HG02870 (cell line): ENCODE data around the gene SRSF1.
"Not testable (repeated sequence)": the region's sequence is repeated elsewhere in the genome, so short reads cannot be mapped to it uniquely, and the experiment has no call there.

ENCODE experiments used
- ATAC-seq: cut with Tn5 transposase; IDR thresholded peaks from one replicate; pipeline ENCODE4 v1.9.1; 2021; ENCODE audit warnings: mild to moderate bottlenecking, moderate library complexity; ENCODE audit not compliant: unreplicated experiment

The SRSF1 gene, protein sequence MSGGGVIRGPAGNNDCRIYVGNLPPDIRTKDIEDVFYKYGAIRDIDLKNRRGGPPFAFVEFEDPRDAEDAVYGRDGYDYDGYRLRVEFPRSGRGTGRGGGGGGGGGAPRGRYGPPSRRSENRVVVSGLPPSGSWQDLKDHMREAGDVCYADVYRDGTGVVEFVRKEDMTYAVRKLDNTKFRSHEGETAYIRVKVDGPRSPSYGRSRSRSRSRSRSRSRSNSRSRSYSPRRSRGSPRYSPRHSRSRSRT

DNA sequence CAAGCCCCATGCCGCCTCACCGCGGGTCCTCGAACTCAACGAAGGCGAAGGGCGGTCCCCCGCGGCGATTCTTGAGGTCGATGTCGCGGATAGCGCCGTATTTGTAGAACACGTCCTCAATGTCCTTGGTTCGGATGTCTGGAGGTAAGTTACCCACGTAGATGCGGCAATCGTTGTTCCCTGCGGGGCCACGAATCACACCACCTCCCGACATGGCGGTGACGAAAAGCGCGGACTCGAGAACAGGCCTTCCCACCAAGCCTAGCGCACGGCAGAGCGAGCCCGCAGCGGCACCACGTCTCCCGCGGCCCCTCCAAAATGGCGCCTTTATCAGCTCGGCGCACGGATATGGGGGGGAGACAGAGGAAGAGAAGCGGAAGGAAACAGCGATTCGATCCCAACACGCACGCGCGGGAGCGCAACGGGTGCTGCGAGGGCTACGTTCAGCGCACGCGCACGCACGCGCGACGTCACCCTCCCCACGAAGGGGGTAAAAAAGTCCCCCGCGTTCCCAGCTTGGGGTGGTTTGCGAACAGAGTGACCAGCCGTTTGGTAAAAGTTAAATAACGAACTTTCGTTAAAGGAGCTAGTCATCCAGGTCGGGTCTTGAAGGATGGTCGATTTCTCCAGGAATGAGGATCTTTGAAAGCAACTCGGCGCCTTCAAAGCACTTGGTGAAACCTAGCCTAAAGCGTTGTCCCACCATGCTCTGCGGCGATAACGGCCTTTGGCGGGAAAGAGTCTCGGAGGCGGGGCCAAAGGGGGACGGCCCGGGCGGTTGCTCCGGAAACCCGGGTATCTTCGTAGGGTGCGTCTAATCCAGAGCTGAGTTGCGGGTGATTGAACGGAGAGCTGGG lies at the start of gene SRSF1:
TSS of gene SRSF1 (minus strand) at position 323 of the 857 bp plus-strand sequence. CDS start at position 214, 109 bp downstream.
- ATAC-seq: peak; percentile 85

DNA sequence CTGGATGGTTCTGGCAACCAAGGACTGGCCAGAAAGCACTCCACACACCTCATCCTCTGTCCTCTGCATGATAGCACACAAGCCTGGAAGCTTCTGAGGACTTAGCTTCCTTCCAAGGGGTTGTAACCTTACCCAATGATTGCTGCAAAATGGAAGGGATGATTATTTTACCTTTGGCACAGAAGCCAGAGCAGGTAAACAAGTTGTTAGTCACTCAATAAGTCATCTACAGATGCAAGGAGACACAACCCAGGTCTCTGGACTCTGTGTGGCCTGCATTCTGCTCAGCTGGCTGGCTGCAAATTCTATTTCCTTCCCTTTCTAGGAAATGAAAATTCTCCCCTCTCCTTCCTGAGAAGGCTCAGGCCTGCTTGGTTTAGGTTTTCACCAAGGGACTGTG lies 49.4 kb upstream of the SRSF1 start:
- ATAC-seq: no peak

DNA sequence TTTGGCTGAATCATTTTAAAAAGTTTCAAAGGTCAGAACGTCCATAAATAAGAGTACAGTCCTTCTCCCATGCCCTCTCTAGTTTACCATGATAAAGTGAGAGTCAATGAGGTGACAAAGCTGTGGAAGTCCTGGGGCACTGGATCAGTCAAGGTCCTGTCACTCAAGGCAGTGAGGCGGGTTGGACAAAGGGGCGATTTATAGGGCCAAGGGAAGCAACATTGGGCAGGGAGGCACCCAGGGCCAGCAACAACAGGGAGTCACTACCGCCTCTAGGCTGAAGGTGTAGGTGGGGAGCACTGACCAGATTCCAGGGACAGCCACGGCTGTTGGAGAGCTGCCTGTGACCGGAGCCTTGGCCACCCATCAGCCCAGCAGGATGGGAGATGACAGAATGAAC lies 47.6 kb upstream of the SRSF1 start:
- ATAC-seq: no peak

DNA sequence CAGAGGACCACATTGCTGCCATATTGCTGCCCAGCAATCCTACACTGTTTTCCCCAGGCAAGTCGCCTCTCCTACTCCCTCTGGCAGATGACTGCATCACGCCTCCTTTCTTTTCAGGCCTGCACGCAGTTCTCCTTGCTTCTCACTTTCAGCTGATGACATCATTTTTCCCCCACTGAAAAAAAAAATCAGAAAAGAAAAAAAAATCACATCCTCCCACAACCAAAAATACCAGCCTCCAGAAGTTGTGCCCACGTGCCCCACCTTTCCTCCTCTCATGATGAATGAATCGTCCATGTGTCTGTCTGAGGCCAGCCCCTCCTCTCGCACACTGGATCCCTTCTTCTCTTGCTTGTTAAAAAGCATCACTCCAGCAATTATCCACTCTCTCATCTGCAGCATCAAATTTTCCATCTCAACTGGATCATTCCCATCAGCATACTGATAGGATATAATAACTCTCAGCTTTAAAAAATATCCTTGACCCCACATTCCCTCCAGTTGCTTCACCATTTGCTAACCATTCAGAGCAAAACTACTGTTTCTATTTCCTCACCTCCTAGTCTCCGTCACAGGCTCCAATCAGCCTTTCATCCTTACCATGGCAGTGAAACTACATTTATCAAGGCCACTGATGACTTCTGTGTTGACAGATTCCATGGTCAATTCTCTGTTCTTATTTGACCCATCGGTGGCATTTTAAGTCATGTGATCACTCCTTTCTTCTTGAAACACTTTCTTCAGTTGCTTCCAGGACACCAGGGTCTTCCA lies 46.1 kb upstream of the SRSF1 start:
- ATAC-seq: no peak

DNA sequence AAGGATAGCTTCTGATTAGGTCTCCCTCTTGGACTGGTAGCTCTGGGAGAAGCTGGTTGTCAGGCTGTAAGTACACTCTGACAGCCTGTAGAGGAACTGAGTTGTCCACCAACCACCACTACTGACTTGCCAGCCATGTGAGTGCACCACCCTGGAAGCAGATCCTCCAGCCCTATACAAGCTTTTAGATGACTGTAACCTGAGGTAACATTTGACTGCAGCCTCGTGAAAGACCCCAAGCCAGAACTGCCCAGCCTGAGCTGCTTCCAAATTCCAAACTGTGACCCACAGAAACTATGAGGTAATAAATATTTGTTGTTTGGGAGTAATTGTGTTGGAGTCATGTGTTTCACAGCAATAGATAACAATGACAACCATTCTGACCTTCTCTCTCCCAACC lies 45.4 kb upstream of the SRSF1 start:
- ATAC-seq: no peak

DNA sequence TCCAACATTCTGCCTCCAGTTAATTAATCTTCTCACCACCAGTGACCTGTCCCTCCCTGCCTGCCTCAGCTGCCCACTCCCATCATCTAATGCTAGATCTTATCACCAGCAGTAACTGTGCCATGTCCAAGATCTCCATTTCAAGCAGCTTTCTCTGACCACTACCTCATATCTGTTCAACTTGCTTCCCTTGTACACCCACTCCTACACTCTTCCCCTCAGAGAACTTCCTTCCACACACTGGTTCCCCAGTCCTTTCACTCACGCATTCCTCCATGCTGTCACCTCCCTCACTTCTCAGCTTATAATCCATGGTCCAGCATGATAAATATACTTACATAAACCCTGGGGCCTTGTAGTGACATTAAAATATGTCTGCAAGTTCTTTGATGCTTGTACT lies 44.4 kb upstream of the SRSF1 start:
- ATAC-seq: no peak

DNA sequence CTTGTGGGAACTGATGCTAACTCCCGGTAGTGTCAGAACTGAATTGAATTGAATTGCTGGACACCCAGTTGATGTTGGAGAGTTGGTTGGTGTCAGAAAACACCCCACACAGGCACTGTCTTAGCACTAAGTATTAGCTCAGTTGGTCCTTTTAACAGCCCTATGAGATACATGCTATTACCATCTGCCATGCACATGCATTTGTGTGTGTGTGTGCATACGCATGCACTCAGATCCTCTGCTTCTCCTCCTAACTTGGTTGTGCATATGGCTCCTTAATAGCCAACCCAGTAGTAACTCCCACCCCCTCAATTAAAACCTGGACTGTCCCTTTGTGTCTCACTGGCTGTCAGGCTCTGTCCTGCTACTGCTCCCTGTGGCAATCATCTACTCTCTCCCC lies 43.9 kb upstream of the SRSF1 start:
- no peak for ATAC-seq

DNA sequence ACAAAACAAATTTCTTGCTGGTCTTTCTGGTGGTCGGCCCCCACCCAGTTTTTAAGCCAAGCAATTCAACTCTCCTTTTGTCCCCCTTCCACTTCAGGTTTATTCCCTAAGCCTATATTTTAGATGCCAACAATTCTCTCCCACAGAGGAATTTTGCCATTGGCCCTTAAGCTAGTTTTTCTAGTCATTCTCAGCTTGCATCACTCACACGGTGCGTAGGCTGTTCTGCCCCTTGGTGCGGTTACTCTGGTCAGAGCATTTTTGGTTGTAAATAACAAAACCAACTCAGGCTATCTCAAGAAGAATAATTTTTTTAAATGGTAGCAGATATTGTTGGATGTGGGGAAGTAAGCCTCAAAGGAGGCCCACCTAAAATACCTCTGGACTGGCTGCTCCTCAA lies 42.5 kb upstream of the SRSF1 start:
- no peak for ATAC-seq

DNA sequence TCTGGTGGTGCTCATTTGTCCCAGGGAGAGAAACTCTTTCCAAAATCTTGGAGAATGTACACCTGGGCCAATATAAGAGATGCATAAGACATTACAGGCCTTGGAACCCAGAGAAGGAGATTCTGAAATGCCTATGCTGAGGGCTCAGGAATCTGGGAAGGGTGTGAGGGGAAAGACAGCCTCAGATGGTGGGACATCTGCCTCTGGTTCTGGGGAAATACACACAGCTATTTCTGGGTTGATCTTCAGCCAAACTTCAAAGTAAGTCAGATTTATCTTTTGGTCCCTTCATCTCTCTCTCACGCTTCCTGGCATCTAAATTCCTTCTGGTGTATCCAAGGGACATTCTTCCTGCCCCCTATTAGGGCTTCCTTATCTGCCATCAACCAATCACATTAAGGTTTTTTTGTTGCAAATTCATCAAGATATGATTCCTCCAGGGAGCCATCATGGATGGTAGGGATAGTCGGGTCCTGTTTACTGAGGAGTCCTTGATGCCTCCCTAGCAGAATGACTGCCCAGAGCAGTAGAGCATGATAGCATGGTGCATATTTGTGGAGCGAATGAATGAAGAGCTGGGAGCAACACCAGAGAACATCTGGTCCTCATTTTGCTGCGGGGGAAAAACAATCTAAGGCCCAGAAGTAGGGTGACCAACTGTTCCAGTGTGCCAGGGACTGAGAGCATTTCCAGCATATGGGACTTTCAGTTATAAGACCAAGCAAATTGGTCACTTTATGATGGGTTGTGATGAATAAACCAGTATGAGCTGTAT lies 40.5 kb upstream of the SRSF1 start:
- ATAC-seq: no peak

DNA sequence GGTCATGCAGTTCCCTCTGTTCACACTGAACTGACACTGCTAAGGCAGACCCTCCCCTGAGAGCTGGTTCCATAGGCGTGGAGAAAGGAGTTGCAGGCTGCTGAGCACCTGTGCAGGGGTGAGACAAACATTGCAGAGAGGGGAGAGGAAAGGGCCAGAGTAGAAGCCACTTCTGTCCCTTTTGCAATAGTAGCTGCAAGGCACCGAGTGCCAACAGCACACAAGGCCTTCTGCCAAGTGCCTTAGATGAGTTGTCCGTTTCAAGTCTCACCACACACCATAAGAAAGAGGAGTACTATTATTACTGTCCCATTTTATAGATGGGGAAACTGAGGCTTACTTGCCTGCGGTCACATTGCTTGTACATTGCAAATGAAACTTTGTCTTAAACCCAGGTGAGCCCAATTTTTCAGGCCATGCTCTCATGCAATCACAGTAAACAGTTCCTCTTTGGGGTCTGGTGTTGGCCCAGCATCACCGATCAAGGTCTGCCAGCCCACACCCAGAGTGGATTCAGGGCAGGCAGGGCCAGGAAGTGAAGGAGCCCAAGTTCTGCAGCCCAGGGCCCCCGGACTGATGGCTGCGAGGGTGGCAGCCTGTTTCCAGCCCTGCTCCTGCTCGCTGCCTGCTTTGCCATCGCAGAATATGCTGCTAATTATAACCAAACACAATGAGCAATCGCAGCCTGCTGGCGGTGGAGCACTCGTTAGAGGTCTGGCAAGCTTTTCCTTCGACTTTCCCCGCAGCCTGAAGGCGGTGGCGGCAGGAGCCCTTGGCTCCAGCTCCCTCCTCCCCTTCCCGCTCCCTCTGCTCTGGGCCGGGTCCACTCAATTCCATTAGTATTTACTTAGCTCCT lies 39.4 kb upstream of the SRSF1 start:
- no peak for ATAC-seq

DNA sequence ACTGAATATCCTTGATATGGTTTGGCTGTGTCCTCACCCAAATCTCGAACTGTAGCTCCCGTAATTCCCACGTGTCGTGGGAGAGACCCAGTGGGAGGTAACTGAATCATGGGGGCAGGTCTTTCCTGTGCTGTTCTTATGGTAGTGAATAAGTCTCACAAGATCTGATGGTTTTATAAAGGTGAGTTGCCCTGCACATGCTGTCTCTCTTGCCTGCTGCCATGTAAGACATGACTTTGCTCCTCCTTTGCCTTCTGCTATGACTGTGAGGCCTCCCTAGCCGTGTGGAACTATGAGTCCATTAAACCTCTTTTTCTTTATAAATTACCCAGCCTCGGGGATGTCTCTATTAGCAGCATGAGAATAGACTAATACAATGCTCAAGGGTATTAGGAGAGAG lies 37.2 kb upstream of the SRSF1 start:
- not testable (repeated sequence) for ATAC-seq

DNA sequence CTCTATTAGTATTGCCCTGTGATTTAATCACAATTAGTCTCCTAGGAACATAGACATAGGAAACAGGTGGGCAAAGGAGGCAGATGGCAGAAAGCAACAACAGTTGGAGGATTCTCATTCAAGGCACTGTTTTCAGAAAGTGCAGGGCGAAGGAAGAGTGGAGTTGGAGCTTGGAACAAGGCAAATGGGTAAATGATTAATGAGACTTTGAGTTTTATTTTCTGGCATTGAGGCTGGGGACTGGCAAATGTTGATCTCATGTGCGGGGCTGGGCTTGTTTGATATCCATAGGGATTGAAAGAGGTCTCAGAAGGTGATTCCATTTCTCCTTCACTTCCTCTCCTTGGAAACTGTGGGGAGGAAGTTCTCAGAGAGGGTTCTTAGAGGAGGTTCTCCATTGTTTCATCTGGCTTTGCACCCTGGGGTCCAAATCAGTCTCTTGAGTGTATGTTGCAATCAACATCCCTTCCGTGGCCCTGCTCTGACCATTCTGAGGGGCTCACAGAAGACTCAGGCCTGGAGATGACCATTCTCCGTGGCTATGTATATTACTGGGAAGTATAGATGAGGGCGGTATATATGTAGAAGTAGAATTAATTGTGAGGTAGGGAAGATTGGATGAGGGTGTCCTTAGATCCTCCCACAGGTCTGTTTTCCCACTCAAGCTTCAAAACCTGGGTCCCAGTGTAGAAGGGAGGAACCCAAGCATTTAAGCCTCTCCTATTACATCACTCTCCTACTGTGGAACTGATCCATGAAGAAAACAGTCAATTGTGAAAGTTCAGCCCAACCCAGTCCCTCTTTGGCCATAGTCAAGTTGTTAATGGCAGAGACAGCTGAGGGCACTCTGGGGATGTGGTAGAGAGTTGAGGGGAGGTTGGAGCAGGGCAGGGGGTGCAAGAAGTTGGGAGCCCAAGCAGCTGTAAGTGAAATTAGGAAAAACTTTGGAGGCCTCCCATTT lies 36.5 kb upstream of the SRSF1 start:
- no peak for ATAC-seq

DNA sequence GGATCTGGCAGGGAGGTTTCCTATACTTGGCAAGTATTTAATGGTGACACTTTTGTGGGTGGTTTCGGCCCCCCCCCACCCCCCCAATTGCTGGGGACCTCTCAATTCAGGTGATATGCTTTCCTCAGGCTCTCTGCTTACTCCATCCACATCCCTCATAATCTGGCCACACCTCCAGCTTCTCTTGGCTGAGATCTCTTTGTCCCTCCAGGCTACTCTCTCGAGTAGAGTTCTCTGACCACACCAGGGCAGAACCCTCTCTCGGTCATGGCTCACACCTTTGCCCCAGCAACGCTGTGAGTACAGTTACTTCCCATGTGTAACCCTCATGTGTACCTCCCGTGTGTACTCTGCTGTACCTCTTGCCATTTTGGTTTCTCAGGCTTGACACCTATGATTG lies 34.1 kb upstream of the SRSF1 start:
- ATAC-seq: no peak

DNA sequence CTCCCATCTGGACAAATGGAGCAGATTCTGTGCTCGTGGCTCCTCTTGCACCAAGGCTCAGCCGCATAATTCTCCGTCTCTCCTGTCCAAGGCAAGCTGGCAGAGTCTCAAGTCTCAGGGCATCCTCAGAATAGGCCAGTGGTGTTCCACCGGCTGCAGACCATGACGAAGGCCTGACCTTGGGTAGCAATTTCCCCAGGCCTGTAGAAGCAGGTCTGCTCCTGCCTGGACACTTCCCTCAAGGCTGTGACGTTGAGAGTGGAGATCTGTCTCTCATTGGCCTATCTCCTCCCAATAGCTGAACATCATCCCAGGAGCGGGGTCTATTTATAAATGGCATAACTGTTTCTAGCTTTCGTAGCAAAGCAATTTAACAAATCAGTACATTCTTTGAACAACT lies 33.3 kb upstream of the SRSF1 start:
- ATAC-seq: no peak

DNA sequence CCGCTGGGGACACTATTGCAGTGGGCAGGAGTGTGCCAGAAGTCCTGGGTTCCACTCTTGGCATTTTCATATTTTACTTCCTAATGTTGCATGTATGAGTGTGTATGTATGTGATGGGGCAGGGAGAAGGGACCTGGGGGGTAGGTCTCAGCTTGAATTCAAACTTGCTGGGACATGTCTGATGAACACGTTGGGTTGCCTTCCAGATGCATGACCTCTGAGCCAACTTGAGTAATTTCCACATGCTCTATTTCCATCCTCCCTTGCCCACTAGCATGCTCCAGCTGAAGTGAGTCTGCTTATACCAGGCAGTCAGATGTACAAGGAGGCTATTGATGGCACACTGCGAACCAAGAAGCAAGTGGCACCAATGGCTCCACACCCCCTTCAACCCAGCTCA lies 32.9 kb upstream of the SRSF1 start:
- no peak for ATAC-seq

DNA sequence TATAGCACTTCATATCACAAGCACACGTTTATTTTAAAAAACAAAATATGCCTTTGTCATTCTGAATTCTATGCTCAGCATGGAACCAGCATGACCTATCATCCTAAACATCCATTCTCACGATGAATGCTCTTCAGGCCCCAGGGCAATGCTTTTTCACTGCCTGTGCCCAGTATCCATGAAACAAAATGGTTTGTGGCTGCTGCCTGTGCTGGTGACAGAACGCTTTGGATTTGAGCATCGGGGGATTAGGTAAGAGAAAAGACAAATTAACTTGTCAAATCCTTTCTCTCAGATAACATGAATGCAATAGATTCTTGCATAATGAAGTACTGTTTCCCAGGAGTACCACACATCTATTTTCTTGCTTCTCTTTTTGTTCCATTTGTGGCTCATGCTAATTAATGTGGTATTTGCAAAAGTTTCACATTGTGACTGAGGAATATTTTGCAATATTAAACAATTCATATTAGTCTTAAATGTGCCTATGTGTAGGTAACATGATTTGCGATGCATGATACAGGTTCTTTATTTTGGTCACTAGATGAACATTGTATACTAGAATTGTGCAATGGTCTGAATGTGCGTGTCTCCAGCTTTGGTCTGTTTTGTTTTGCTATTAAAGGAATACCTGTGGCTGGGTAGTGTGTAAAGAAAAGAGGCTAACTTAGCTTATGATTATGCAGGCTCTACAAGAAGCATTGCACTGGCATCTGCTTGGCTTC lies 25.8 kb upstream of the SRSF1 start:
- no peak for ATAC-seq

DNA sequence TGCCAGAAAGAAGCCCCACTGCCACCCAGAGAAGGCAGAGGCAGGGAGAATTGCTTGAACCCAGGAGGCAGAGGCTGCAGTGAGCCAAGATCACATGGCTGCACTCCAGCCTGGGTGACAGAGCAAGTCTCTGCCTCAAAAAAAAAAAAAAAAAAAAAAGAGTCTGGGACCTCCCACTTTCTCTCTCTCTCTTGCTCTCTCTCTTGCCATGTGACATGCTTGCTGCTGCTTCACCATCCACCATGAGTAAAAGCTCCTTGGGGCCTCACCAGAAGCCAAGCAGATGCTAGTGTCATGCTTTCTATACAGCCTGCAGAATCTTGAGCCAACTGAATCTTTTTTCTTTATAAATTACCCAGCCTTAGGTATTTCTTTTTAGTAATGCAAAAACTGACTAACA lies 21.5 kb upstream of the SRSF1 start:
- no peak for ATAC-seq

DNA sequence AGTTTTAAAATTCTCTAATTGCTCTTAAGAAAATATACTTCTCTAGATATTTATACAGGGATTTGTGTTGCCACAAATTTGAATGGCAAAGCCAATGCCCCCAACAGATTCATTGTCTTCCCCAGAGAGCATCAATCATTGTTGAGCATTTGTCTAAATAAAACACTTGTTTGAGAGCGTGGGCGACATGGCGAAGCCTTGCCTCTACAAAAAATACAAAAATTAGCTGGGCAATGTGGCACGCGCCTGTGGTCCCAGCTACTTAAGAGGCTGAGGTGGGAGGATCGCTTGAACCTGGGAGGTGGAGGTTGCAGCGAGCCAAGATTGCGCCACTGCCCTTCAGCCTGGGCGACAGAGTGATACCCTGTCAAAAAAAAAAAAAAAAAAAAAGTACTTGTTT lies 13.4 kb upstream of the SRSF1 start:
- no peak for ATAC-seq
